HG03135 (cell line): Measurements from ENCODE around the gene ZBTB8B.

Source experiments
- ATAC-seq: cut with Tn5 transposase; IDR thresholded peaks from one replicate; pipeline ENCODE4 v1.9.1; 2021; ENCODE audit warnings: mild to moderate bottlenecking, moderate library complexity; ENCODE audit not compliant: unreplicated experiment

The ZBTB8B gene

DNA sequence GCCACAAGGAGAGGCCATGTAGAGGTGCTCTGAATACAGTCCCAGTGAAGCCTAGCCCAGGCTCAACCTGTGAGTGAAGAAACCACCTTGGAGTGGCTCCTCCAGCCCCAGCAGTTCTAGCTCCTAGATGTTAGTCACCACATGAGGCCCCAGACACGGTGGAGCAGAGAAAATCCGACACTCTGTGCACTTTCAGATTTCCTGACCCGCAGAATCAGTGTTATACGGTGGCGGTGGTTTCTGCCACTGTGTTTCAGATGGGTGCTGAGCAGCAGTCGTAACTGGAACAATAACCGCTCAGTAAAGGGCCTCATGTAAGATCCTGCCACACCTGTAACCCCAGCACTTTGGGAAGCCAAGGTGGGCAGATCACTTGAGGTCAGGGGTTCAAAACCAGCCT is 38.3 kb downstream of the ZBTB8B start:
- ATAC-seq, result no peak

DNA sequence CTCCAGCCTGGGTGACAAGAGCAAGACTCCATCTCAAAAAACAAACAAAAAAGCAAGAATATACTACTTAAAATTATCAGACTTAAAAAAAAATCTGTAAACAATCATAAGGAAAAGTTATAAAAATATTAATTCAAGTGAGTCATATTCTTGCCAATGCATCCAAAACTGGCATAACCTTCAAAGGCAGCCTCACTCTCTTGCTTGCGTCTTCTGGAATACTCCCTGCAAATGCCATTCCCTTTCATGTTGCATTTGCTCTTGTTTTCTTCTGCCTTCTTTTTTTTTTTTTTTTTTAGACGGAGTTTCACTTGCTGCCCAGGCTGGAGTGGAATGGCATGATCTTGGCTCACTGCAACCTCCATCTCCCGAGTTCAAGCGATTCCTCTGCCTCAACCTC is 42.1 kb downstream of the ZBTB8B start:
- ATAC-seq, result no peak

GRCh38 chr1:32508761-32509160 is 43.9 kb downstream of the ZBTB8B start:
- ATAC-seq, result no peak

DNA sequence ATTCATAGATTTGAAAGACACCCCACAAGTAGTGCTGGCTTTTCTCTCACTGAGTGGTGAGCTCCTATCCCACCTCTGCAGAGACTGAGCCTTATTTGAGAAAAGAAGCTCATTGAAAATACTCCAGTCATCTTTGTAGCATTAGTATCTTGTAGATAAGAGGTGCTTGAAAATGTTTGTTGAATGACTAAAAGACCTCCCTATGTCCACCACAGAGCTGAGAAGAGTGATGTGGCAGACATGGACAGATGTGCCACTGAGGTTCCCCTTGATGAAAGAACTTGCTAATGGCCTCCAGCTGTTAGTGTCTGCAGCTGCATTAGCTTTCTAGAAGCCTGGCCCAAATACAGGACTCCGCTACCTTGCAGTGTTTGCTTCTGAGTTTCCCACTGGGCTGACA is 45.1 kb downstream of the ZBTB8B start:
- no peak for ATAC-seq
